Lung (tissue), 5 donors: Measurements from ENCODE around the gene THSD7B. TPM values are rescaled to one million over a fixed set of nuclear protein-coding genes. Genes with fewer than 3 reads are reported as not detected.

Experiments used
- polyA plus RNA-seq, 2 donors: library from polyadenylated mRNA; stranded (reverse); fragments of 200-250 nt; gene quantifications; one replicate each; pipeline ENCODE4 v1.2.1, GENCODE V29; 2013
- small RNA-seq: library from RNA; depleted of rRNA; stranded (forward); fragments of <200 nt; gene quantifications from one replicate; pipeline ENCODE3, GENCODE V24; 2014; ENCODE audit warnings: low replicate concordance
- total RNA-seq, 2 donors: library from RNA; depleted of rRNA in 1 of 2; stranded (reverse); fragments of >200 nt in 1 of 2; gene quantifications; one replicate each; pipeline ENCODE4 v1.2.1, GENCODE V29; 2014 to 2021
- donor health status: Bipolar disorder and iron deficiency.
- donor health status: healthy.
- donor health status: DM: yes; HTN: yes; CAD: no.

The THSD7B gene
- total and polyA plus RNA-seq, 4 donors = 0.03 to 8.2 (median 0.14) TPM

Small RNA genes lying within 50 kb of the gene (small RNA-seq; reads per million reads assigned to genes)
- gene RF00019 (not detected), gene RNA5SP105 (not detected)
